Erythroblast (primary cell): Measurements from ENCODE around the gene TRIM63.
"Not testable (repeated sequence)": the region's sequence is repeated elsewhere in the genome, so short reads cannot be mapped to it uniquely, and the experiment has no call there.

Experiments
- GATA1 ChIP-seq: IDR thresholded peaks from 2 replicates; pipeline ENCODE4 v1.6.1; 2011; ENCODE audit warnings: low read depth, mild to moderate bottlenecking, control low read depth, low read length, moderate library complexity
- POLR2A ChIP-seq: IDR thresholded peaks from 2 replicates; pipeline ENCODE4 v1.6.1; 2011; ENCODE audit warnings: mild to moderate bottlenecking, low read length

GRCh38 chr1:26100204-26100603 lies 32.8 kb upstream of the TRIM63 start:
- TF ChIP-seq GATA1, POLR2A: not testable (repeated sequence)
